GM19328 (cell line): Measurements from ENCODE around the gene PAF1.
"Not testable (repeated sequence)": the region's sequence is repeated elsewhere in the genome, so short reads cannot be mapped to it uniquely, and the experiment has no call there.

Experiments used
- ATAC-seq: cut with Tn5 transposase; IDR thresholded peaks from one replicate; pipeline ENCODE4 v1.9.1; 2021; ENCODE audit warnings: mild to moderate bottlenecking, moderate library complexity; ENCODE audit not compliant: unreplicated experiment

PAF1 gene

DNA sequence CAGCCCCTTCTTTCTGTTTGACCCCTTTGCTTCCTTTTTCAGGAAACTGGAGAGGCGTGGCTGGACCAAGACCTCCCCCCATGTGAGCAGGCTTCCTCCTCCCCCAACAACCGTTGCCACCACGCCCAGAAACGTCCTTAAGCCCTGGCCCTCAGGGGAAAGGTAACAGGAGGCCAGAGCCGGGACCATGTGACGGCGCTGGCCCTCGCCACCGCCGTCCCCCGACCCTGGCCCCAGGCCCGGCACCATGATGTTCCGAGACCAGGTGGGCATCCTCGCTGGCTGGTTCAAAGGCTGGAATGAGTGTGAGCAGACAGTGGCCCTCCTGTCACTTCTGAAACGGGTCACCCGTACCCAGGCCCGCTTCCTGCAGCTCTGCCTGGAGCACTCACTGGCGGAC, 34.3 kb downstream of the PAF1 start:
- no peak for ATAC-seq

DNA sequence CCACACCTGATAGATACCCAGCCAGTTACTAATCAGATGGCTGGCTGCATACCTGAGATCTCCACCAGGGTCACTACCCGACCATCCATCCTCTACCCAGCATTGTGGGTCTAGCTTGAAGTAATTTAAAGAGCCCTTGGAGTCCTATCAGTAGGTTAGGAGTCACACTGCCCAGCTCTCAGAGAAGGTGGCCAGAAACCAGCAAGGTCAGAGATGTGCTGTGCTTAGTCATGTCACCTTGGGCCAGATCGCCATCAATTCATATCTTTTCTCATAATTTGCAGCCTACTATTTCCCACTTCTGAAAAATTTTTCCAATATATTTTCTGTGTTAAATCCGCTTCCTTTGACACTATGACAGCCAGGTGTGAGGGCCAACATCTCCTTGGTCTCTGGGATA, 34.8 kb downstream of the PAF1 start:
- ATAC-seq: no peak

GRCh38 chr19:39355253-39355652, 35.7 kb downstream of the PAF1 start:
- ATAC-seq: no peak

DNA sequence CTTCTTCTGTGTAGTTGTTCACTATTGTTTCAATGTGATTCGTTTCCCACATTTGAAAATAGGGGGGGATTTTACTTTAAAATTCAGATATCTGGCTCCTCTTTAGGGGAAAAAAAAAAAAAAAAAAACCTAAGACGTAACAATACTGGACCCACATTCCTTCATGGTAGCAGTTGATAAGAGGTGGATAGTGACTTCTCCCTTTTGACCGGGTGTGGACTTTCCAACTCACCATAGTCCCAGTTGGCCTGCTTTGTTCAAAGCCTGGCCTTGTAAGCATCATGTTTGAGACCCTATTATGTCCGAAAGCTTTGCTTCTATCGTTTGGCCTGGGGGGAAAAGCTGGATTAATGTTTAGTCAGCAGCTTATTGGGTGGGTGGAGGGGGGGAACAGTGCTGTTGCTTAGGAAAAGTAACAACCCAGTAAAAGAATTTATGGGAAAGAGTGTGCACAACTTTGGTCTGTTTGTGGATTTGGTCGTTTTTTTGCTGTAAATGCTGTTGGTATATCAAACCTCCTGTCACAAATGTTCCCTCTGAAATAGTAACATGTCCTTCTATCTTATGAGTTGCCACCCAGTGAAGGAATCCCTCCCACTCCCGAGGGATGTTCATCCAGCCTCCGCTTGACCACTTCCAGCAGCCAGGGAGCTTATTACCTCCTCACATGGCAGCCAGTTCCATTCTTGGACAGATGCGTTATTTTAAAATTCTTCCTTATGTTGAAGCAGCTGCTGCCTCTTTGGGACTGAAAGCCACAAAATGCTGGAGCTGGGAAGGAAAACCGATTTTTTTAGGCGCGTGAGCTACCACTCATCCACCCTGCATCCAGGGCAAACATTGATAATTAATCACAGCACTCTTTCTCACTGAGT, 38.3 kb downstream of the PAF1 start:
- ATAC-seq: no peak

- no peak for ATAC-seq
Observed at GRCh38 chr19:39351537-39352064, 39.3 kb downstream of the PAF1 start.

DNA sequence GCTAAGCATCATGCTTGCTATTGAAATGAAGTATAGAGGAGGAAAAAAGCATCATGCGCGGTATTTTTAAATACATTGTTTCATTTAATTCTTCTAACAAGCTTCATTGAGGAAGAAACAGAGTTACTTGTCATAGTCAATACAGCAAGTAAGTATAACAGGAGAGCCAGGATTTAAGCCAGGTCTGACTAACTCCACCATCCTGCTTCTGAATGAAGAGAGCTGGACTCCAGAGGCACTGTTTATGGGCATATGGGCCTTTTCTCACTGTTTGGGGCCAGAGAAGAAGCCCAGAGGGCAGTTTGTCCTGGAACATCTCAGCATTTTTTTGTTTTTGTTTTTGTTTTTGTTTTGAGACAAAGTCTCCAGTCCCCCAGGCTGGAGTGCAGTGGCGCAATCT, 40.8 kb downstream of the PAF1 start:
- no peak for ATAC-seq

DNA sequence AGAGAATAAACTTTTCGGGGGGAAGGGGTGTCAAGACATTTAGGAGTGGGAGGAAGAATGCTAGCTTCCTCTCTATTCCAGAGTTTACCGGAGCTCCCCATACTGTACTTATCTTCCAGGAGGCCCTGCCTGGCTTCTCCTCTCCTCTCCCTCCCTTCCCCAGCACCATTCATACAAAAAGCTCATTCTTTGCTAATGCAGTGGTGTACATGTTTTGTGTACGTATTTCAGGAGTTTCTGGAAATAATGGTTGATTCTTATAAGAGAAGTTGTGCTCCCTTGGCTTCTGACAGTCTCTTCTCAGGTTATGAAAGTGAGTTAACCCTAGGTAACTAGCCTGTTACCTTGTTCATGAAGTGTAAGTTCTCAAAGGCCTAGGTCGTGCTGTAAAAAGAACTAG, 41.6 kb downstream of the PAF1 start:
- ATAC-seq: no peak

- no peak for ATAC-seq
Observed at GRCh38 chr19:39347332-39348164, 43.4 kb downstream of the PAF1 start.

DNA sequence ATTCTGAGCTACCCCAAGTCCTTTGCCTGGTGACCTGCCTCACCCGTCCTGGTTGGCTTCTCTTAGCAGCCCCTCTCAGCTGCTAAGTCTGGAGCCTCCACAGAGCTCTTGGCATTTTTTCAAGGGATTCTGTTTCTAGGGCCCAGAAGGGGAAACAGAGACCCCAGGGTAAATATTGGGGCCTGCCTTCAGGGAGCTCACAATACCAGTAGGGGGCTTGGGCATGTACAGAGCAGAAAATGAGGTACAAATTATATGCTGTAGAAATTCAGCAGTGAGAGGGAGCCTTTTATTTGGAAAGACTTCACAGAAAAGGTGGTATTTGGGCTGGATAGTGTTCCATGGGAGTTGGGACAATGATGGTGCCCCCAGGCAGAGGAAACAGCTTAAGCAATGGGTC, 45.0 kb downstream of the PAF1 start:
- ATAC-seq: no peak

DNA sequence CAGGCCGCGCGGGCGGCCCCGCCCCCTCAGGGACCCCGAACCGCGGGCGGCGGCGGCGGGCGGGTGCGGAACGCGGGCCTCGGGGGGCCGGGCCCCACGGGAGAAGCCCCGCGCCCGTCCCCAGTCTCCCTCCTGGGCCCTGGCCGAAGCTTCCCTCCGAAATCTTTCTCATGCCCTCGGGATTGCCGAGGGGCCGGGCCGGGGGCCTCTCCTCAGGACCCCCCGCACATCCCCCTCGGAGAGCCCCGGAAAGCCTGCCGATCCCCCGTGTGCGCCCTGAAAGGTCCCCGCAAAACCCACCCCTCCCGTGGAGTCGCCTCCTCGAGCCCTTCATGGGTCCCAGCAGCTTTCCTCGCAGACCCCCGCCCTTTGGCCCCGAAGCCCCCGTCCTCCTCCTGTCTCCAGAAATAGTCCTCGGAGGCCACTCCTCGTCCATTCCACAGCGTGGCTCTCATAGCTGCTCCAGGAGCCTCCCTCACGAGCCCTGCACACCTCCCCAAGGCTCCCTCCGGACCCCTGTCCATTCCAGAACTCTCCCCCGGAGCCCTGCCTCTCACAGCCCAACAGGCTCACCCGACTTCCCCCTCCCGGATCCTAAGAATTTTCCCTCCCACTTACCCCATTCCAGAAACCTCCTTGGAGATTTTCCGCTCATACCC, 48.1 kb downstream of the PAF1 start:
- ATAC-seq: no peak

GRCh38 chr19:39341719-39342604, 48.9 kb downstream of the PAF1 start, which contains the start of gene SAMD4B:
Gene SAMD4B (plus strand): TSS chr19:39342421. CDS start chr19:39356894, 14,473 bp downstream.
- peak; percentile 93 for ATAC-seq

GRCh38 chr19:39341129-39341718, 49.7 kb downstream of the PAF1 start:
- ATAC-seq: no peak

- not testable (repeated sequence) for ATAC-seq
Observed at GRCh38 chr19:39340156-39340555, 50.8 kb downstream of the PAF1 start.

DNA sequence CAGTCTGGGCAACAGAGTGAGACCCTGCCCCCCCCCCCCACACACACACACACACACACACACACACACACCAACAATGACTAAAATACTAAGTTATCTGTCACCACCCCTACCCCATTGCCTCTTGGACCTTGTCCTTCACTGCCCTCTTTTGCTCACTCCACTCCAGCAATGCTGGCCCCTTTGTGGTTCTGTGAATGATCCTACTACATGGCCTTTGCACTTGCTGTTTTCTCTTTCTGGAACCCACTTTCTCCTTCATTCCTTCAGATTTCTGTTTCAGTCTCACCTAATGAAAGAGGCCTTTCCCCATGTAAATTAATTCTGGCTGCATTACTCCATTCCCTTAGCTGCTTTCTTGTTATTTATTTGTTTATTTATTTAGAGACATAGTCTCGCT, 51.2 kb downstream of the PAF1 start:
- ATAC-seq: no peak

GRCh38 chr19:39336483-39336882, 54.4 kb downstream of the PAF1 start:
- no peak for ATAC-seq
